Naive thymus-derived CD8-positive, alpha-beta T cell (primary cell): ENCODE data around the gene CORO1C. TPM values are rescaled to one million over a fixed set of nuclear protein-coding genes. Genes with fewer than 3 reads are reported as not detected.

Experiments used
- ATAC-seq, 2 donors: fragments of 150-1000 bp; cut with Tn5 transposase in 1 of 2; sonication (Bioruptor Pico), chemical (Tn5 transposase) in 1 of 2; 1 replicate in 1 of 2; 2 replicates in 1 of 2; pipeline ENCODE4 v1.10.0; 2021; ENCODE audit warnings: mild to moderate bottlenecking in 2 of 2, moderate library complexity in 2 of 2
- POLR2A ChIA-PET: fragments of 350-600 bp; sonication (Branson Sonifier 250); formaldehyde crosslinking; loops from one replicate; lab custom pipeline; 2021; ENCODE audit warnings: antibody characterized with exemption; lab: Charles Lee
- DNase-seq, 10 donors: peaks; one replicate each; pipeline versions ENCODE4 v3.0.0 to v3.0.0-alpha.2; 2020 to 2022
- H3K27ac Mint-ChIP-seq, 10 donors: one replicate each; pipeline ENCODE4 v1.8.0; 2020 to 2022; ENCODE audit warnings: mild to moderate bottlenecking in 10 of 10, mixed read lengths in 10 of 10, moderate library complexity in 4 of 10, inconsistent platforms in 1 of 10
- H3K27me3 Mint-ChIP-seq, 5 donors: one replicate each; pipeline ENCODE4 v1.8.0; 2021 to 2022; ENCODE audit warnings: mixed read lengths in 5 of 5
- H3K36me3 Mint-ChIP-seq, 3 donors: one replicate each; pipeline ENCODE4 v1.8.0; 2020 to 2022; ENCODE audit warnings: mixed read lengths in 3 of 3, mild to moderate bottlenecking in 2 of 3, inconsistent platforms in 1 of 3
- H3K4me1 Mint-ChIP-seq, 4 donors: one replicate each; pipeline ENCODE4 v1.8.0; 2021 to 2022; ENCODE audit warnings: mixed read lengths in 4 of 4
- H3K4me3 Mint-ChIP-seq, 10 donors: one replicate each; pipeline ENCODE4 v1.8.0; 2020 to 2022; ENCODE audit warnings: mild to moderate bottlenecking in 10 of 10, mixed read lengths in 10 of 10, moderate library complexity in 6 of 10, inconsistent platforms in 1 of 10
- H3K9me3 Mint-ChIP-seq, 9 donors: one replicate each; pipeline ENCODE4 v1.8.0; 2020 to 2022; ENCODE audit warnings: mixed read lengths in 9 of 9, mild to moderate bottlenecking in 3 of 9, inconsistent platforms in 1 of 9, moderate library complexity in 1 of 9
- polyA plus RNA-seq, 3 donors: library from polyadenylated mRNA; unstranded; fragments of 300-500 nt; fragmentation: Illumina TruSeq; gene quantifications; one replicate each; pipeline ENCODE4 v1.2.3, GENCODE V29; 2021
- total RNA-seq, 8 experiments: library from RNA in 2 of 8; stranded (reverse) in 2 of 8; gene quantifications; one replicate each; pipeline ENCODE4 v1.2.3 and lab custom pipeline; 2021 to 2026

The CORO1C gene
- total and polyA plus RNA-seq, 5 experiments from 2014 or later, result 5.0 to 13.1 (median 6.5) TPM

- peaks cover 14 to 47% (median 30%) of the 10 kb centered on the region in 4 donors for H3K4me1 Mint-ChIP-seq
- H3K27ac Mint-ChIP-seq, result peak overlapping the region; percentile 34 to 88 (median 68)
- ATAC-seq (no peak), DNase-seq (no peak)
- POLR2A ChIA-PET, result interaction anchor here (0.7 kb wide), 1 partner anchor 112 kb away, joined by 3 read pairs; no protein-coding TSS in a partner anchor
- no peaks in the 10 kb centered on the region for H3K36me3 Mint-ChIP-seq
- no peaks in the 10 kb centered on the region for H3K9me3 Mint-ChIP-seq
- H3K4me3 Mint-ChIP-seq, result peak overlapping the region; percentile 80 to 97 (median 88)
- no peaks in the 10 kb centered on the region for H3K27me3 Mint-ChIP-seq
These were observed 1.5 kb downstream of the CORO1C start for GRCh38 chr12:108729612-108730364.

- Mint-ChIP-seq H3K36me3 (no peaks in the 10 kb centered on the region), H3K4me1 (peaks cover 15 to 49% (median 32%) of the 10 kb centered on the region in 4 donors), H3K9me3 (no peaks in the 10 kb centered on the region), H3K4me3 (peak overlapping the region in 3 of 10 donors; percentile 11 to 88 (median 29)), H3K27me3 (no peaks in the 10 kb centered on the region), H3K27ac (peak overlapping the region in 2 of 10 donors; percentile 16 to 61)
- POLR2A ChIA-PET, result no interaction called here
- ATAC-seq (no peak), DNase-seq (no peak)
These were observed 2.3 kb downstream of the CORO1C start for GRCh38 chr12:108728820-108729611.

- Mint-ChIP-seq H3K27ac (no peak overlapping the region), H3K4me3 (peak overlapping the region in 1 of 10 donors; percentile 29), H3K27me3 (no peaks in the 10 kb centered on the region), H3K4me1 (peaks cover 15 to 55% (median 32%) of the 10 kb centered on the region in 4 donors), H3K9me3 (no peaks in the 10 kb centered on the region), H3K36me3 (no peaks in the 10 kb centered on the region)
- DNase-seq (no peak), ATAC-seq (no peak)
- POLR2A ChIA-PET, result no interaction called here
These were observed 3.2 kb downstream of the CORO1C start for GRCh38 chr12:108727868-108728735.

GRCh38 chr12:108727161-108727560 lies 4.2 kb downstream of the CORO1C start:
- H3K27ac Mint-ChIP-seq, result no peak overlapping the region
- H3K27me3 Mint-ChIP-seq, result no peaks in the 10 kb centered on the region
- H3K4me1 Mint-ChIP-seq, result peaks cover 13 to 53% (median 30%) of the 10 kb centered on the region in 4 donors
- H3K9me3 Mint-ChIP-seq, result no peaks in the 10 kb centered on the region
- DNase-seq (no peak), ATAC-seq (no peak)
- POLR2A ChIA-PET, result no interaction called here
- no peaks in the 10 kb centered on the region for H3K36me3 Mint-ChIP-seq
- no peak overlapping the region for H3K4me3 Mint-ChIP-seq

GRCh38 chr12:108724890-108725151 lies 6.5 kb downstream of the CORO1C start:
- Mint-ChIP-seq H3K9me3 (no peaks in the 10 kb centered on the region), H3K27ac (peak overlapping the region in 3 of 10 donors; percentile 9 to 45 (median 34)), H3K36me3 (no peaks in the 10 kb centered on the region), H3K4me1 (peaks cover 5 to 46% (median 19%) of the 10 kb centered on the region in 4 donors), H3K27me3 (no peaks in the 10 kb centered on the region), H3K4me3 (no peak overlapping the region)
- ATAC-seq (no peak), DNase-seq (no peak)
- POLR2A ChIA-PET, result no interaction called here

GRCh38 chr12:108724054-108724889 lies 7.0 kb downstream of the CORO1C start:
- H3K36me3 Mint-ChIP-seq, result no peaks in the 10 kb centered on the region
- H3K4me1 Mint-ChIP-seq, result peaks cover 7 to 40% (median 18%) of the 10 kb centered on the region in 4 donors
- H3K27ac Mint-ChIP-seq, result peak overlapping the region in 3 of 10 donors; percentile 9 to 45 (median 34)
- H3K9me3 Mint-ChIP-seq, result no peaks in the 10 kb centered on the region
- no peaks in the 10 kb centered on the region for H3K27me3 Mint-ChIP-seq
- no peak overlapping the region for H3K4me3 Mint-ChIP-seq
- no peak for ATAC-seq
- no peak for DNase-seq
- POLR2A ChIA-PET, result interaction anchor here (0.6 to 1.1 kb wide), 2 partner anchors 33 to 50 kb away, joined by 3 read pairs; no protein-coding TSS in a partner anchor

- Mint-ChIP-seq H3K27ac (no peak overlapping the region), H3K27me3 (no peaks in the 10 kb centered on the region)
- no peak for DNase-seq
These were observed 8.1 kb downstream of the CORO1C start for GRCh38 chr12:108722992-108723766.

GRCh38 chr12:108722463-108722862 lies 8.9 kb downstream of the CORO1C start:
- Mint-ChIP-seq H3K4me3 (no peak overlapping the region), H3K27ac (peak overlapping the region in 1 of 10 donors; percentile 23), H3K9me3 (no peaks in the 10 kb centered on the region), H3K36me3 (no peaks in the 10 kb centered on the region), H3K4me1 (peaks cover 1 to 32% (median 12%) of the 10 kb centered on the region in 4 donors), H3K27me3 (no peaks in the 10 kb centered on the region)
- POLR2A ChIA-PET, result no interaction called here
- DNase-seq (no peak), ATAC-seq (no peak)

More at GRCh38 chr12:108722992-108723766, 8.1 kb downstream of the CORO1C start:
- H3K4me3 Mint-ChIP-seq, result no peak overlapping the region
- no peak for ATAC-seq
- POLR2A ChIA-PET, result interaction anchor here (1.1 kb wide), 1 partner anchor 31 kb away, joined by 3 read pairs; no protein-coding TSS in a partner anchor
- peaks cover 2 to 33% (median 13%) of the 10 kb centered on the region in 4 donors for H3K4me1 Mint-ChIP-seq
- H3K36me3 Mint-ChIP-seq, result no peaks in the 10 kb centered on the region
- H3K9me3 Mint-ChIP-seq, result no peaks in the 10 kb centered on the region

- no peak for DNase-seq
- peaks cover 1 to 32% (median 12%) of the 10 kb centered on the region in 4 donors for H3K4me1 Mint-ChIP-seq
- H3K4me3 Mint-ChIP-seq, result no peak overlapping the region
- H3K36me3 Mint-ChIP-seq, result no peaks in the 10 kb centered on the region
- ATAC-seq, result no peak
- no peaks in the 10 kb centered on the region for H3K27me3 Mint-ChIP-seq
- H3K27ac Mint-ChIP-seq, result no peak overlapping the region
- POLR2A ChIA-PET, result no interaction called here
- H3K9me3 Mint-ChIP-seq, result no peaks in the 10 kb centered on the region
These were observed 9.5 kb downstream of the CORO1C start for GRCh38 chr12:108721824-108722223.

- no peak overlapping the region for H3K27ac Mint-ChIP-seq
- no peaks in the 10 kb centered on the region for H3K36me3 Mint-ChIP-seq
- ATAC-seq (no peak), DNase-seq (no peak)
- H3K9me3 Mint-ChIP-seq, result no peaks in the 10 kb centered on the region
- POLR2A ChIA-PET, result no interaction called here
- no peak overlapping the region for H3K4me3 Mint-ChIP-seq
- no peaks in the 10 kb centered on the region for H3K27me3 Mint-ChIP-seq
- peaks cover 1 to 32% (median 12%) of the 10 kb centered on the region in 4 donors for H3K4me1 Mint-ChIP-seq
These were observed 10.4 kb downstream of the CORO1C start for GRCh38 chr12:108720757-108721514.
